ENCODE data around the gene RARRES1. TPM values are rescaled to one million over a fixed set of nuclear protein-coding genes. Genes with fewer than 3 reads are reported as not detected.

Gene RARRES1
- total RNA-seq, 1 experiment from 2014 or later = 0.20 TPM

GRCh38 chr3:158777161-158777873 is 45.1 kb upstream of the RARRES1 start (continued):
- TF ChIP-seq CTCF (IDR thresholded peaks at IDR 0.05 in 2 of 3, conservative IDR thresholded peaks at IDR 0.05 in 1 of 3; ENCODE audit: borderline replicate concordance in 1 of 3, insufficient read depth in 1 of 3, low read depth in 2 of 3, low read length in 2 of 3) = no peak
- TF ChIP-seq MAX (IDR thresholded peaks at IDR 0.05) = no peak
- TF ChIP-seq ZBTB33 (IDR thresholded peaks at IDR 0.05; ENCODE audit: extremely low read depth, insufficient replicate concordance, low read length) = no peak
- no peak for TF ChIP-seq JUND (IDR thresholded peaks at IDR 0.05)
- TF ChIP-seq SIN3A (IDR thresholded peaks at IDR 0.05; ENCODE audit: low read depth) = no peak
- TF ChIP-seq POLR2A (IDR thresholded peaks at IDR 0.05; ENCODE audit: borderline replicate concordance, extremely low read depth, insufficient read depth, insufficient read length) = no peak
- no peak for TF ChIP-seq ZFX (IDR thresholded peaks at IDR 0.05)
- TF ChIP-seq FOSL1 (IDR thresholded peaks at IDR 0.05; ENCODE audit: low read depth) = no peak
- no peak for TF ChIP-seq RAD21 (IDR thresholded peaks at IDR 0.05; ENCODE audit: low read depth)

GRCh38 chr3:158776531-158776930 is 44.3 kb upstream of the RARRES1 start:
- Histone ChIP-seq H3K79me2 (ENCODE audit: insufficient read depth, low read length) (no peaks in the 10 kb centered on the region), H3K4me1 (ENCODE audit: control insufficient read depth in 1 of 2, insufficient read depth in 2 of 2, low read length in 2 of 2) (no peaks in the 10 kb centered on the region), H3K27me3 (ENCODE audit: insufficient read depth, low read length) (no peaks in the 10 kb centered on the region), H3K4me2 (ENCODE audit: low read length) (no peak overlapping the region), H3K4me3 (replicated peaks in 1 of 2; ENCODE audit: low read depth in 1 of 2, low read length in 2 of 2) (no peak overlapping the region), H2AFZ (ENCODE audit: low read depth, low read length, poor library complexity, severe bottlenecking) (no peak overlapping the region), H3K9me2 (ENCODE audit: insufficient read depth) (no peaks in the 10 kb centered on the region), H3K36me3 (ENCODE audit: control insufficient read depth in 1 of 2, insufficient read depth in 2 of 2, low read length in 2 of 2) (no peaks in the 10 kb centered on the region), H4K20me1 (ENCODE audit: insufficient read depth) (no peaks in the 10 kb centered on the region), H3K27ac (ENCODE audit: low read depth, low read length) (no peak overlapping the region), H3K9ac (ENCODE audit: low read length) (no peak overlapping the region), H3K9me3 (ENCODE audit: control insufficient read depth in 1 of 2, insufficient read depth in 1 of 2, low read depth in 1 of 2, low read length in 2 of 2) (no peaks in the 10 kb centered on the region)
- ChIA-PET POLR2A (no interaction called here), CTCF (no interaction called here), RAD21 (ENCODE audit: low non-redundant PET in 1 of 2, low total read pairs in 2 of 2, uncharacterized antibody in 2 of 2, unreplicated experiment in 2 of 2) (no interaction called here)
- no TSS peak for BruUV-seq (replicated peaks)
- no peak for DNase-seq (ENCODE audit: low read depth, low spot score)
- ATAC-seq = no peak
- intact Hi-C loops (cut with micrococcal nuclease) = no loop called here
- TF ChIP-seq CEBPB (IDR thresholded peaks at IDR 0.05; ENCODE audit: low read depth) = no peak
- no peak for TF ChIP-seq SP1 (IDR thresholded peaks at IDR 0.05; ENCODE audit: low read depth)
- no peak for TF ChIP-seq EGR1 (IDR thresholded peaks at IDR 0.05; ENCODE audit: low read depth)
- TF ChIP-seq POLR2A (IDR thresholded peaks at IDR 0.05; ENCODE audit: borderline replicate concordance, extremely low read depth, insufficient read depth, insufficient read length) = no peak
- no peak for TF ChIP-seq RAD21 (IDR thresholded peaks at IDR 0.05; ENCODE audit: low read depth)
- TF ChIP-seq POLR2AphosphoS5 (IDR thresholded peaks at IDR 0.05; ENCODE audit: low read depth, low read length) = no peak
- no peak for TF ChIP-seq TCF7L2 (IDR thresholded peaks at IDR 0.05; ENCODE audit: borderline replicate concordance, extremely low read depth, insufficient read depth, insufficient read length)
- no peak for TF ChIP-seq REST (IDR thresholded peaks at IDR 0.05; ENCODE audit: low read depth)
- no peak for TF ChIP-seq EZH2 (IDR thresholded peaks at IDR 0.05)
- no peak for TF ChIP-seq FOSL1 (IDR thresholded peaks at IDR 0.05; ENCODE audit: low read depth)
- TF ChIP-seq CBX3 (IDR thresholded peaks at IDR 0.05; ENCODE audit: low read depth) = no peak

All from HCT116 (cell line).